NCI-H774 (cell line): ENCODE data around the gene CYP51A1.
"Not testable (repeated sequence)": the region's sequence is repeated elsewhere in the genome, so short reads cannot be mapped to it uniquely, and the experiment has no call there.

Experiments
- DNase-seq: peaks from one replicate; lab custom pipeline; 2025; lab: John Stamatoyannopoulos, UW

Gene CYP51A1

DNA sequence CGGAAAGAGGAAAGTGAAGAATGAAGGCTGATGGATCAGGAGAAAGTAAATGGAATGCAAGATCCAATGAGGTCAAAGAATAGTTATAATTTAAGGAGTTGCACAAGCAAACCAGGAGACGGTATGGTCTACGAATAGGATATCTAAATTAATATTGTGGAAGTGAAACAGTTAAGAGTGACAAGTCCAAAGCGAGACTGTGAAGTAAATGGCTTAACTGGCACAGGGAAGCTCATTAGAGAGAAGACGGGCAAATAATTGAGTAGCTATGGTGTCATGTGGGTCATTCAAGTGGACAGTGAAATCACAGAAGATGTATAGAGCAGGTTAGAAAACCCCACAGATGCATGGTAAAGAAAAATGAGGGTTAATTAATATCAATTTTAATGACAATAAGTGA is 3.2 kb downstream of the CYP51A1 start:
- DNase-seq: no peak

DNA sequence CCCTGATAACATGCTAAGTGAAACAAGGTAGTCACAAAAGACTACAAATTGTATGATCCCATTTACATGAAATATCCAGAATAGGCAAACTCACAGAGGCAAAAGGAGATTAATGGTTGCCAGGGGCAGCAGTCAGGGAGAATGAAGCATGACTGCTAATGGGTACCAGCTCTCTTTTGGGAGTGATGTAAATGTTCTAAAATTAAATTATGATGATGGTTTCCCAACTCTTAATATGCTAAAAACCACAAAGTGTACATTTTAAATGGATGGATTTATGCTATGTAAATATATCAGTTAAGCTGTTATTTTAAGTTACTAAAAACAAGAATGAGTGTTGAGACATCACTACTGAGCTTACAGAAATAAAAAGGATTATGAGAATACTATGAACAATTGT is 12.6 kb downstream of the CYP51A1 start:
- DNase-seq: no peak

DNA sequence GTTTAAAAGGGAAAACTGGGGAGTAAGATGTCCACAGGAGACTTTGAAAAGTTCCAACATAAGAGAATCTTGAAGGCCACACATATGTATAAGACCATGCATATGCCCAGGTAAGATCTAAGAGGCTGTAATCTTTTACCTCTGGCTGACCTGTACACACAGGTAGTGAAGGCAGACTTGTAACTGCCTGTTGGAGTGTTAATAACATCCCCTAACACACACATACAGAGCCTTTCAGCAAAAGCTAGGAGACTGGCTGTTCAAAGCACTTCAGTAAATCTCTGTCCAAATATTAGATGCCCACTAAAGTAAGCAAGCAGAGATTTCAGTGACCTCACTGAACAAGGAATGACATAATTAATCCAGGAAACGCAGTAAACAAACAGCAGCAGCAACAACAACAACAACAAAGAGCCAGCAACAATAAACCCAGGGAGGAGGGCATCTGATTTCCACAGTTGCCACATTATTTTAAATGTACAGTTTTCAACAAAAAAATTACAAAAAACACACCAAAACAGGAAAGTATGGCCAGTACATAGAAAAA is 15.0 kb downstream of the CYP51A1 start:
- DNase-seq: peak; percentile 51

DNA sequence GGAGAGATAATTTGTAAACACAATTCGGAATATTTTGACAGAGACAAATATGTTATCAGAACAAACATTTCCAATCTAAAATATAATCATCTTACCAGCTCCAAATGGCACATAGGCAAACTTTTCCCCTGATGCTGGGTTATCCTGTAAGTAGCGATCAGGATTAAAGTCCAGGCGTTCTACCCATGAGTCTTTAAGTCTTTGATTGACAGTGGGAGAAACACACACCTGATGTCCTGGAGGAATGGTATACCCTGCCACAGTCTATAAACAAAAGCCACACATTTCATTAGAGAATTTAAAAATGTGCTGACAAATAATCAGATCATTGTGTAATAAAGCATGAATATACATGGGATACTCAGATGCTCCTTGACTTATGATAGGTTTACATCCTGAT is 17.3 kb downstream of the CYP51A1 start:
- no peak for DNase-seq

DNA sequence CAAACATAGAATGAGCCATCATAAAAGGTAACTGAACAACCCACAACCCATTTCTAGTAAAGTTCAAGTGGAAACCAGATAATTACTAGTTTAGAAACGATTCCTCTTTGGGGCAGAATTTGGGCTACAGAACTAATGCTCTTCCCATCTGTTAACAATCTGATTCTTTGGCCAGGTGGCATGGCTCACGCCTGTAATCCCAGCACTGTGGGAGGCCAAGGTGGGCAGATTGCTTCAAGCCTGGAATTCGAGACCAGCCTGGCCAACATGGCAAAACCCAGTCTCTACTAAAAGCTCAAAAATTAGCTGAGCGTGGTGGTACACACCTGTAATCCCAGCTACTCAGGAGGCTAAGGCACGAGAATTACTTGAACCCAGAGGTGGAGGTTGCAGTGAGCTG is 18.5 kb downstream of the CYP51A1 start:
- no peak for DNase-seq

DNA sequence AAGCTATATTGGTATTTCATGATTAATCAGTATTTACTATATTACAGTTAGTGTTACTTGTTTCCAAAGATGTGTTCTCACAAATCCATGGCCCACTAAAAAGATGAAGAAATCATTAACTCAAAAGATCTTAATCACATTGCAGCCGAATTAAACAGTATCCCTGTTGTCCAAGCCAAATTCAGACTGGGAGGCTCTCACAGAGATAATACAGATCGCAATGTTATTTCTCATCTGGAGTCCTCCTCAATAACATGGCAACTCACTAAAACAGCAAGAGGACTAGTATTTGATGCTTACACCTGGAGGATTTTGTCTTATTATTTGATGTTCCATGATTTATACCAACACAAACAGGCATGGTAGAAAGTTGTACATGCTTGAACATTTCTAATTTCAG is 23.4 kb downstream of the CYP51A1 start:
- no peak for DNase-seq

DNA sequence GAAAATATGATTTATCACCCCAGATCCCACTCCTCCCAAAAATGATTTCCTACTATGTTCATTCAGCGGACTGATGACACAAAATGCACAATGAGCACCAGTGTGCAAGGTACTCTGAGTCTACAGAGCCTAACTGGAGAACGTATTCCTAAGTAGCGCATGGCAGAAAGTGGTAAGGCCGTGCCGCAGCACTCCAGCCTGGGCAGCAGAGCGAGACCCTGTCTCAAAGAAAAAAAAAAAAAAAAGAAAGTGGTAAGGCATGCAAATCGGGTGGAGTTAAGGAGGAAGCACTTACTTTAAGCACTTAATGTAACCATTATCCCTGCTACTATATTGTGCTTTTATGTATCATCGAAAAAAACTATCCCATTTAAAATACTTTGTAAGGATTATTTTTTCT is 25.5 kb downstream of the CYP51A1 start:
- DNase-seq: no peak

DNA sequence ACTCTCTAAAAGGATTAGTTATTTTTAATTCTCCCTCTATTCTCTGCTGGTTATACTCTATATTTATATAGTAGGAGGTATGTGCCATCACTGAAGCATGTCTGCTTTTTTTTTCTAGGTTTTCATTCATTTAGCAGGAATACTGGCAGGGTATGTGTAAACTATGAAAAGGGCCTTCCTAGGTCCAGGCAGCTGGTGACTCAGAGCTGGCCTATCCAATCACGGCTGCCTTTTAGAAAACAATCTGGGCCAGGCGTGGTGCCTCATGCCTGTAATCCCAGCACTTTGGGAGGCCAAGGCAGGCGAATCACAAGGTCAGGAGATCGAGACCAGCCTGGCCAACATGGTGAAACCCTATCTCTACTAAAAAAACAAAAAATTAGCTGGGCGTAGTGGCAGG is 31.4 kb downstream of the CYP51A1 start:
- not testable (repeated sequence) for DNase-seq

DNA sequence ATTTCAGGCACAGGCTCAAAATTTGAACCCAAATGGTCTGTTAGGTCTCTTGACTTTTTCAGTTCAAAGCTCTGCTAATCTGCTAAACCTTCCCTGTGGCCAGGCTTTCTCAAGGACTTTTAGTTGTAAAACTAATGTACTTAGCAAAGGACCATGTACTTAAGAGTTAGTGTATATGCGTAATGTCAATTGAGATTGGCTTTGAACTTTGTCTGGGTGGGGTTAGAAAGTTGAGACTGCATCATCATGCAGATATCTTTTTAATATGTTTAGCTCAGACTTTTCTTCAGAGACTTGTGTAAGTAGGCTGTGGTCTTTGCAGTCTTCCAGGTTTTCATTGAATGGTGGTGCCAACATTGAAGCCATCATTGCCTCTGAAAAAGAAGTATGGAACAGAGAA is 33.7 kb downstream of the CYP51A1 start:
- DNase-seq: no peak

DNA sequence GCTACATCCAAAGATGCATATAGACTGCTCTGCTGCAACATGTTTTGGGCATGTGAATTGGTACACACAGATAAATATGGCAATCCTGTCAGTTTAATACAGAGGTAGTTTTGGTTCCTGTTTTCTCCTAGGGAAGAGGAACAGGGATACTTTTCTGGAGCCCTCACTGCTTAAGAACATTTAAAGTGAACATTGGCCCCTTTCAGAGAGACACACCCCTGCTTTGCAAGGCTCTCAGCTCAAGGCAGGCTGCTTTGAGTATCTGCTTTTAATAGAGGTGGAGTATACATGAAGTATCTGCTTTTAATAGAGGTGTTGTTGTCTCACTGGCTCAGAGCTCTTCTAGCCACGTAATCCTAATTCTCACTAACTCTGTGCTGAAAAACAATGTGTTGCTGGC is 38.9 kb downstream of the CYP51A1 start:
- no peak for DNase-seq

DNA sequence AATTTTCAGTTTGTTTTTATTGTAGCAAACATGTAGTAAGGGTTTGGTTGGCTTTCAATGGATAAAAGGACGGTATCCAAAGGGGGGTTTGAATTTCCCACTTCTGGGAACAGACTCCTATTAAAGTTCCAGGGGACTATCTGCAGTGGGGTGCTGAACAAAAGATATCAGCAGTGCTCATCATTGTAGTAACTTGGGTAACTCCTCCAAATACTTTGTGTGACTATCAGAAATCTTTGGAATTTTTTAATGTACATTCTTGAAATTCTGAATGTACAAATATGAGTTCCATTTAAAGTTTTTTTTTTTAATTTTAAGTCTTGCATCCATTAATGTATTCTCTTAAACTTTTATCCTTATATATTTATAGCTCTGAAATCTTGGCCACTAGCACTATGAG is 42.1 kb downstream of the CYP51A1 start:
- DNase-seq: no peak

DNA sequence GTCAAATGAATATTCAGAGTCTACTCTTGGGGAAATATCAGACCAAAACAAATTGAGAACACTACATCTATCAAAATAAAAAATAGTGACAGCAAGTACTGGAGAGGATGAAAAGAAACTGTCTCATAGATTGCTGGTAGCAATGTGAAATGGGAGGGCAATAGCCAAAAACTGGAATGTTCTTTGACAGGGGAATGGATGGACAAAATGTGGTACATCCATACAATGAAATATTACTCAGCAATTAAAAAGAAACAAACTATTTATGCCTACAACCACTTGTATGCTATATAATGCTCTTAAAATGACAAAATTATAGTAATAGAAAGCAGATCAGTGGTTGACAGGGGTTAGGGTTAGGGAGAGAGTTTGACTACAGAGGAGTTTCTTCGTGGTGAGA is 46.0 kb downstream of the CYP51A1 start:
- DNase-seq: no peak

DNA sequence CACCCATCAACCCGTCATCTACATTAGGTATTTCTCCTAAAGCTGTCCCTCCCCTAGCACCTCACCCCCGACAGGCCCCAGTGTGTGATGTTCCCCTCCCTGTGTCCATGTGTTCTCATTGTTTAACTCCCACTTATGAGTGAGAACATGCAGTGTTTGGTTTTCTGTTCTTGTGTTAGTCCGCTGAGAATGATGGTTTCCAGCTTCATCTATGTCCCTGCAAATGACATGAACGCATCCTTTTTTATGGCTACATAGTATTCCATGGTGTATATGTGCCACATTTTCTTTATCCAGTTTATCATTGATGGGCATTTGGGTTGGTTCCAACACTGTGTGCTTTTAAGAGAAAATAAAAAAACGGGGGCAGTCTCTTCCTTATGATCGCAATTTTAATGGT is 50.4 kb downstream of the CYP51A1 start:
- DNase-seq: not testable (repeated sequence)

DNA sequence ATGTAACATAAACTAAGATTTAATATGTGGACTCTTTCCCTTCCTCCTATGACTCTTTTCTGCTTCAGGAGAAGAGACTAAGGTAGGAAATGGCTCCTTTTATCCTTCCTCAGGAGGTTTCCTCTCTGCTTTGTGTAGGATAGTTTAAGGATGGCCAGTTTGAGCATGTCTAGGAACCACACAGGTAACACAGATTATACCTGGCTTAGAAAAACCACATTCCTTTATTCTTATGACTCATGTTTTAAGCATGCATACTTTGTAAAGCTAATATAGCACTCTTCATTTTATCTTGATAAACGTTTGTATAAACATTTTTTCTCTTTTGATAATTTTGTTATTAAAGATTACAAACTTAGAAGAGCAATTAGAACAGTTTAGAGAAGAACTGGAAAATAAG is 57.8 kb downstream of the CYP51A1 start:
- no peak for DNase-seq

DNA sequence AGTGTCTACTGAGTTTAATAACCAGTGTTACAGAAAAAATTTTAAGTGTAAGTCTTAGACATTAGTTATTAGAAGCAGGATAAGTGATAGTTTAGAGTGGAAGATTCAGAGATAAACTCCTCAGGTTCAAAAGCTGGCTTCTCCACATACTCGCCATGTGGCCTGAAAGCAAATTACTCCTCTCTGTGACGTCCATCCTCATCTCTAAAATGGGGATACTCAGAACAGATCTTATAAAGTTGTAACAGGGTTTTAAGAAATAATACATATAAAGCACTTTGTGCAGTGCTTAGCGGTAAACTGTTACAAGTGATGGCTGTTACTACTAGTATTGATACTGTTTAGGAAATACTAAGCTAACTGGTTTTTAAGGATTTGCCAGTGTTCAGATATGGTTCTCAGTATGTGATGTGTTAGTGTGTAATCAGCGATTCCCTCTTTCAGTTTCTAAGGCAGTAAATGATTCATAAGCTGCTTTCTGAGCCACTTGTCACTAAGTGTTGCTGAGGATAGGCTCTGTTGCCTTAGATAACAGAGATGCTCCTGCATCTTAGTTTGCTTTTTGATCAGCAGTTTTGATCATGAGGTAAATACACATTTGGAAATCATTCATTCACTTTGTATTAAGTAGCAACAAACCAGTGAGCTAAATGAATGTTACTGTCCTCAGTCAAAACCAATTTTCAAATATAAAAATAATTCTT is 58.7 kb downstream of the CYP51A1 start:
- no peak for DNase-seq

DNA sequence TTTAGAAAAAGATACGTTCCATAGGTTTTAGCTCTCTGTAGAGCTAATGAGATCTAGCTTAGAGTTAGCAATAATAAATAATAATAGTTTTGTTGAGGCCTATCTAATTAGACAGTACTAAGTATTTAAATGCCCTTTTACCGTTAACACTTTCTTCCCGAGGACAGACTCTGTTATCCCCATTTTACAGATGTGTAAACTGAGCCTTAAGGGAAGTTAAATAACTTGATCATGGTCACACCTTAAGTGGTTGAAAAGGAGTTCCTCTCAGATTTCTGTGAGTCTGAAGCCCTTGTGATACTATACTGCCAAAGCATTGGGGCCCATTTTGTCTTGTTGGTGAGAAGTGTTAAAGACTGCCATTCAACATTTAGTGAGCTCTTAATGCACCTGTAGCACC is 61.6 kb downstream of the CYP51A1 start:
- no peak for DNase-seq

DNA sequence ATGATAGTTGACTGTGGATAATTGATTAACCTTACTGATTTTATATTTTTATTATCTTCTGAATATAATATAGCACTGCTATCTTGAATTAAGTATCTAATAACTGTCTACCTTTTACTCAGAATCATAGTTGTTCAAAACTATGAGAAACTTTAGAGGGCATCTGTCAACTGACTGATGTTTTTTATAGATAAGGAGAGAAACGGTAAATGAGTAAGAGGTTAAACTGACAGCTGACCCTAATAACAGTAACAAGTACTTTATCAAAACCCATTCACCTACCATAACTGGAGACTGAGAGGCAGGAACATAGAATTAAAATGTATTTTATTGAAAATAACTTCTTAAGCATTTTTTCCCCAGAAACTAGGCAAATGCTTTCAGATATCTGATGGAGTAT is 62.2 kb downstream of the CYP51A1 start:
- DNase-seq: no peak

DNA sequence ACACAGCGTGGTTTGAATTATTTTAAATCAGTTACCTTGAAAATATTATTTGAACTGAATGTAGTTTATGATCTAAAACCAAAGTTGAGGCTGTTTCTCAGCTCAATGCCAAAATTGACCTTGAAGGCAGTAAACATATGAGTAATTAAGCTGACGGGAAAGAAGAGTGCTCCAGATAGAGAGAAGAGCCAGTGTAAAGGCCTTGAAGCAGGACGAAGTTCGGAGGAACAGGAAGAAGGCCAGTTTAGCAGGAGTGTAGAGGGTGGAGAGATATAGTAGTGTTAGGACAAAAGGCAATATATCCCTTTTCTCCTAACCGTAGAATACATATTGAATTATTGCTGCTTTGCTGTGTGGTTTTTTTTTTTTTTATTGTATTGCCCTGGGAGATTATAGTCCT is 63.2 kb downstream of the CYP51A1 start:
- no peak for DNase-seq

DNA sequence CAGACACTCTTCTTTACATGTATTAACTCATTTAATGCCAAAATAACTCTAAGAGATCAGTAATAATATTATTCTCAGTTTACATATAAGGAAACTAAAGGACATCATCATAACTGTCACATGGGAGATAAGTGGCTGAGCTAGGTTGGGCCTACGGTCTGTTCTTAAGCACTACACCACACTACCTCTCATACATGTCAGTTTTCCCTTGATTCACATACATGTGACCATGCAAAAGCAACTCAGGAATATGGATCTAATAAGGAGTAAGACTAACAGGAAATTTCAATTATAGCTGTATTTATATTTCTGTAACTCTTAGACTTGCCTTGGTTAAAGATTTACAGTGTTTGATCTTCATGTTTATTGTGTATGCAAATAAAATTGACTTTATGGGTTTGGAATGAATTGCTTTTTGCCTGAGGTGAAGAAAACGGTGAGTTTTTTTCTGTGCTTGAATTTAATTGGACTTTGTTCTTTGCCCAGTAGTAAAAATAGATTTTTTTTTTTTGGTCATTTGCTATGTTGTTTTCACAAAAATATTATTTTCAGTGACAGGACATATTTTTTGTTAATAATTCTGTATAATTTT is 69.7 kb downstream of the CYP51A1 start:
- no peak for DNase-seq
